Stimulated activated CD4-positive, alpha-beta T cell treated with anti-CD3 and anti-CD28 coated beads, Interleukin-12 subunit alpha, Interleukin-12 subunit beta, amount 100 ng/mL, for 48 hours (primary cell): ENCODE results near the gene FHOD3.

Experiments used
- DNase-seq, 3 donors: peaks; one replicate each; pipeline ENCODE4 v3.0.0-alpha.2; 2020; ENCODE audit warnings: low read depth in 2 of 3, low spot score in 1 of 3

Gene FHOD3

DNA sequence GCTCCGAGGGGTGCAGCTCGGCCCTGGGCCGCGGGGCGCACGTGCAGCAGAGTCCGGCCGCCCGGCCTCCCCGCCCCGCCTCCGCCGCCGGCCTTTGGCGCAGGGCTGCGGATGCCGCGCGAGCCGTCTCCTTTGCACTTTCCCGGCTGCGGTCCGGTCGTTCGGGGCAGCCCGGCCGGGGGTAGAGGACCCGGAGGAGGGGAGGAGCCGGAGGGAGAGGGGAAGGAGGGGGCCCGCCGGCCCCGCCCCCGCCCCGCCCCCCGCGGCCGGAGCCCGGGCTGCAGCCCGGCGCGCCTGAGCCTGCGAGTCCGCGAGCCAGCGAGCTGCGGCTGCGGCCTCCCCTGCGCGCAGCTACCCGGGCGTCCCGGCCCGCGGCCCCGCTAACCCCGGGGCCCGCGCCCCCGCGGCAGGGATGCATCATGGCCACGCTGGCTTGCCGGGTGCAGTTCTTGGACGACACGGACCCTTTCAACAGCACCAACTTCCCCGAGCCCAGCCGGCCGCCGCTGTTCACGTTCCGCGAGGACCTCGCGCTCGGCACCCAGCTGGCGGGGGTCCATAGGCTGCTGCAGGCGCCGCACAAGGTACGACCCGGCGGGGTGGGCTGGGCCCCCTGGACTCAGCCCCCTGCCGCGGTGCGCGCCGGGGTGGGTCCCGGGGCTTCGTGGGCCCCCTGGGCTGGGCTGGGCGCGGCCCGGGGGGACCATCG is at the start of gene FHOD3:
Gene FHOD3, plus strand, starts transcription at position 297 of the 709 bp plus-strand sequence. Its CDS starts 123 bp downstream, at position 420.
- DNase-seq = no peak

GRCh38 chr18:36249392-36249791 is 48.1 kb upstream of the FHOD3 start:
- DNase-seq = no peak

GRCh38 chr18:36250827-36251226 is 46.7 kb upstream of the FHOD3 start:
- DNase-seq = no peak

- no peak for DNase-seq
Measured at GRCh38 chr18:36255072-36255698, 42.3 kb upstream of the FHOD3 start.

GRCh38 chr18:36256094-36256493 is 41.4 kb upstream of the FHOD3 start:
- DNase-seq = no peak

DNA sequence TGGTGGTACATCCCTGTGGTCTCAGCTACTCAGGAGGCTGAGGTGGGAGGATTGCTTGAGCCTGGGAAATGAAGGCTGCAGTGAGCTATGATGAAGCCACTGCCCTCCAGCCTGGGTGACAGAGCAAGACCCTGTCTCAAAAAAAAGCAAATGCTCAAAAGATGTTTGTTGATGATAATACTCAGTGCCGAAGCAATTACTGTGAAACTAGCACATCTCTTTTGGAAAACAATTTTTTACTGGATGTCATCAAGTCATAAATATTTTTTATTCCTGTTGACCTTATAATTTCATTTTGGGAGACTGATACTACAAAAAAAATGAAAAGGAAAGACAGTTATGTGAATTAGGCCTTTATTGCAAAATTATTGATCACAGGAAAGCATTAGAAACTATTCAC is 34.5 kb upstream of the FHOD3 start:
- no peak for DNase-seq

DNA sequence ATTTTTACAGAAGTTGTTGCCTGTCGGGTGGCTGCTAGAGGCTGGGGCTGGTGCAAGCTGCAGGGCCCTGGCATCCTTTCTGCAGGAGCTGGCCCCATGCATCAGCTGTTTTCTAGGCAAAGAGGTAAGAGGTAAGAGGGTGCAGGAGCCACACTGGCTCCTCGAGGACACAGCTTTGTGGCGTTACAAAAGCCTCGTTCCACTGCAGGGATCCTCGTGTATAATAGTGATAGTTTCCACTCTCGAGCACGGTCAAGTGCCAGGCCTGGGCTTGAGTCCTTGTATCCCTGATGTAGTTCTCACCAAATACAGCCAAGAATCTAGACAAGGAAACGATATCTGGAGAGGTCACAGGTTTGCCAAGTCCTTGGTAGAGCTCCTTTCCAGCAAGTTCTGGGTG is 33.2 kb upstream of the FHOD3 start:
- no peak for DNase-seq

DNA sequence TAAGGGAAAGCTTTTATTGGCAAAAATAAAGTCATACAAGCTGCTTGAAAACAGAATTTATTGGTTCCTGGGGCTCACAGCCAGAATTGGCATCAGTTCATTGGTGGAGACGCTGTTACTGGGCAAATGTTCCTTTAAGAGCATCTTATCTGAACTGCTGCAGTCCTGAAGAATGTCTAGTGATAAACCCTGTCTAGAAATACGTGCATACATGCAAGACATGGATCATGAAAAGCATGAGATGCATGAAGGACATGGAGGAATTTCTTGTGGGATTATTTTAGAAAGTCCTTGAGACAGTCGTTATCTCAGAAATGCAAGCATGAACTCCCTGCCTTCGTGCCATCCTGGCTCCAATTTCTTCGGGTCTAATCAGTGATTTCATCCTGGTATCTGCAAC is 32.5 kb upstream of the FHOD3 start:
- no peak for DNase-seq

DNA sequence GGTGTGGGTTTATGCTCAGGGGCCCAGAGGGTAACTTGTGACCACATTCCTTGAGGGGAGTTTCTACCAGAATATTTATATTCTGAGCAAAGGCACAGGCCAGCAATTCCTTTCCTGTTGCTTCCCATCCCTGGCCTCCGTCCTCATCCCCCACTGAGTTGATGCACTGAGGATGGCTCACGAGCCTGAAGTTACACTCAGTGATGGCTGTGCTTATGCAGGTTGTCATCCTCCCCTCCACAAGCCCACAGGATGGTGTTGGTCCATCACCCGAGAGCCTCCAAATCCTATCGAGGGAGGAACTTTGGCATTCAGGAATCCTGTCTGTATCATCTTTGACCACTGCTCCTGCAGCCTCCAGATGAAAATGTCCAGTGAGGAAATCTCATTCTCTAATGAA is 28.4 kb upstream of the FHOD3 start:
- DNase-seq = no peak

- DNase-seq = no peak
Measured at GRCh38 chr18:36271153-36271552, 26.4 kb upstream of the FHOD3 start.

DNA sequence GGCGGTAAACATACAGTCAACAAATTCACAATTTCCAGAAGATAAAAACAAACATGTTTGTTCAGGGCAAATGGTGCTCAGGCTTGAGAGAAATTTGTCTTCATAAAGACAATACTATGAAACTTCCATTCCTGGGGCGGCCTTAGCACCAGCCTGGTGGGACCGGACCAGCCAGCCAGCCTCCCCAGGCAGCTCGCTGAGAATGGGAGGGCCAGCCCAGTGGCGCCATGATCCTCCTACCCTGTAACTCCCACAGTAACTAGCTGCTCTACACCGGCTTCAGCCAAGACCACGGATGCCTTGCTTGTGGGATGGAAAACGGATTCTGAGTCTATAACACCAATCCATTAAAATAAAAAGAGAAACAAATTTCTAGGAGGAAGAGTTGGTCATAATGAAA is 24.2 kb upstream of the FHOD3 start:
- no peak for DNase-seq

DNA sequence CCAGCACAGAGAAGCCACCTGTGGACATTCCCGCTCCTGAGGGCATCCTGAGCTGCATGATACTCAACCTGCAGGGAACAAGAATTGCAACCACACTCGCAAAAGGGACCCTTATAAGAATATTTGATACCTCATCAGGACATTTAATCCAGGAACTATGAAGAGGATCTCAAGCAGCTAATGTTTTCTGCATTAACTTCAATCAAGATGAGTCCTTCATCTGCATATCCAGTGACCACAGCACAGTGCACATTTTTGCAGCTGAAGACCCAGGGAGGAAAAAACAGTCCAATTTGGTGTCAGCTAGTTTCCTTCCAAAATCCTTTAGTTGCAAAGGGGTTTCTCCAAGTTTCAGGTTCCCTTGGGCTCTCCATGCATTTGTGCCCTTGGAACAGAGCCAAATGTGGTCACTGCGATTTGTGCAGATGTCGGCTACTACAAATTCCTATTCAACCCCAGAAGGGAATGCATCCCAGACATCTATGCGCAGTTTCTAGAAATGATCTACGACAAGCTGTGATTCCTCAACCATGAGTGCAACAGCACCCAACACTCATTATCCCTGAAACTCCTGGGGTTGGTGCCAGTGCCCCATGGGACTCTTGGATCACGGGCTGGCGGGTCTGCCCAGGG is 23.3 kb upstream of the FHOD3 start:
- DNase-seq = no peak

DNA sequence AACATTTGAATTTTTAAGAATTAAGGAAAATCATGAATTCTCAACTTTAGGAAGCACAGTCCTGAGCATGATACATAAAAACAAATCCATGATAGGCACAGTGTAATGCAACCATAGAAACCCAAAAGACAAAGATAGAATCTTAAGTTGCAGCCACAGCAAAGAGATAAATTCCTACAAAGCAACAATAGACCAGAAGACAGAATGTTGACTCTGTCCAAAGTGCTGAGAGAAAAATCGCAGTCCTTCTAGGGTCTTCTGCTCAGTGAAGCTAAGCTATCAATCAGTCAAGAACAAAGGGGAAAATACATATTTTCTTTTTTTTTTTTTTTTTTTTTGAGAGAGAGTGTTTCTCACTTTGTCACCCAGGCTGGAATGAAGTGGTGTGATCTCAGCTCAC is 22.0 kb upstream of the FHOD3 start:
- no peak for DNase-seq

DNA sequence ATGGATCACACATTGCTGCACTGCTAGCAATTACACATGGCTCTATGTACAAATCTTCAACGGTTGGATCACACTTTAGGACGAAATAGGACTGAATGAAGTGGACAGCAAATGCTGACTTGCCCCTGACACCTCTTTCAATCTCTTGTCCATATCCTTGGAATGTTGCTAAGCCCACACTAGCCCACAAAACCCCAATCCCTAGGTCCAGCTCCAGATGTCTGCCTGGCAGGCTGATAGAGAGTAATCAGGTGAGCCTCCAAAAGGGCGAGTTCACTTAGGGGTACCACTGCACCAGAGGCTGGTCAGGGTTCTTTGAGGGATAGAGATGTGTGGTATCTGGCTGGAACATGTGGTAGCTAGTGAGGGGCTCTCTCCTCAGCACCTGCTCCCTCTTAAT is 18.5 kb upstream of the FHOD3 start:
- DNase-seq = no peak

GRCh38 chr18:36281936-36282335 is 15.6 kb upstream of the FHOD3 start:
- DNase-seq = no peak

DNA sequence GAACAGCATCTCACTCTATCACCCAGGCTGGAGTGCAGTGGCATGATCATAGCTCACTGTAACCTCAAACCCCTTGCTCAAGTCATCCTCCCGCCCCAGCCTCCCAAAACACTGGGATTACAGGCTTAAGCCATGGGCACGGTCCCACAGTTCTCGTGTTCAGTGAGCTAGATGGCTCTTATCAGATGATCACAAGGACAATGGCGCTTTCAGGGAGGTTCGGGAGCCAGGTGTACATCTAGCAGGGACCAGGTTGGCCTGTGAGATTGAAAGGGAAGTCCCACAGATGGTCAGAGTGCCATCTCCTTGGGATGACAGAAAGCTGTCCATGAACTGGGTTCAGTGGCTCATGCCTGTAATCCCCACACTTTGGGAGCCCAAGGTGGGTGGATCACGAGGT is 14.1 kb upstream of the FHOD3 start:
- DNase-seq = no peak

DNA sequence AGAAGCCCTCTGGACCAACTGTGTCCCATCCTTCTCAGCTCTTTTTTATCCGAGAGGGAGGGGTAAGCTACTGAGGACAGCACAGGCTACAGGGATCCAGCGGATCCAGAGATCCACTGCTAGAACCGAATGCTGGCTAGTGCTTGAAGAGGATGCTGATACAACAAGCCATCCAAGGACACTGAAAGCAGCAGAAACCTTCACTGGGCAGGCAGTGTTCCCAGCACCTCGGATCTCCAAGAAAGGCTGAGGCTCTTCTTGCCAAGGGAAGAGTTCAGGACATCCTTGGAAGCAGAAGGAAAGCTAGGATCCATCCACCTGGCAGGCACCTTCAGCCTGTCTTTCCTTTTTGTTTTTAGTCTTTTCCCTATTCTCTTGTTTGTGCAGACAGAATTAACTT is 13.2 kb upstream of the FHOD3 start:
- DNase-seq = no peak

- DNase-seq = peak in 1 of 3 donors; percentile 33
Measured at GRCh38 chr18:36284671-36285295, 12.7 kb upstream of the FHOD3 start.

DNA sequence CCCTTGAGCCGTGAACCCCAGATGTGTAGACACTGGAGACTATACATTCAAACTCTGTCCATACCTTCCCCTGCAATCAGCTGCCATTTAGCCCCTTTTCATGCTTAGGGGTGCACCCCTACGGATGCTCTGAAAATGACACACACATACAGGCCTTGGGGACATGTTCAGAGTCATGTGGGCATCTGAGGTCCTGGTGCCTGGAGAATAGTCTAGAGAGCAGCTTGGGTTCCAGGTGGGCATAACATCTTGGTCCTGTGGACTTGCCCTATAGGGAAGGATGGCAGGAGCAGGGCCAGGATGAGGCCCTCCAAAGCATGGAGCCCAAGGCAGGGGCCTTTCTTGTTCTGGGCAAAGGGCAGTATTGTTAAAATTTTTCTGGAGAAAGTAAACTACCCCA is 9.9 kb upstream of the FHOD3 start:
- no peak for DNase-seq

DNA sequence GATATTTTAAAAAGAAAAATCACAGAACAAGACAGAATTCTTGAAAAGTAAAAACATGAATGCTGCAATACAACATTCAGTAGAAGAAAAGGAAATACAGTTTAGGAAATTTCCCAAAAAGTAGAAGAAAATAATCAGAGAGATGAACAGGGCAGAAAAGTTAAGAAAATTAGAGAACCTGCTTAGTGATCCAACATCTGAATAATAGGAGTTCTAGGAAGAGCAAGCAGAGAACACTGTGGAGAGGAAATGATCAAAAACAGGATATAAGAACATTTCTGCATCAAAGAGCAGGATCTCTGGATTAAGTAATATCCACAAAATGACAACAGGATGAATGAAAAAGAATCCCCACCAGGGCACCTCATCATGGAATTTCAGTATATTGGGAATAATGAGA is 8.8 kb upstream of the FHOD3 start:
- DNase-seq = no peak

GRCh38 chr18:36294031-36294430 is 3.5 kb upstream of the FHOD3 start:
- no peak for DNase-seq

GRCh38 chr18:36295214-36295613 is 2.3 kb upstream of the FHOD3 start:
- DNase-seq = no peak
